ENCODE results near the gene BHLHE40. TPM values are rescaled to one million over a fixed set of nuclear protein-coding genes. Genes with fewer than 3 reads are reported as not detected.

The BHLHE40 gene
- total and polyA plus RNA-seq, 2 of the 8 experiments (the other 6 are each of a cell fraction or from before 2014, with no cell fraction given), result 1.5 to 2.2 TPM

- Histone ChIP-seq H3K4ac (replicated peaks; ENCODE audit: insufficient read length, low read depth, low read length) (no peak overlapping the region), H4K8ac (ENCODE audit: extremely low read depth, insufficient read depth, low read length) (no peak overlapping the region), H3K14ac (ENCODE audit: insufficient read length) (no peak overlapping the region), H3K79me1 (ENCODE audit: low read depth, low read length) (no peaks in the 10 kb centered on the region), H2BK20ac (ENCODE audit: low read length) (no peak overlapping the region), H2BK5ac (ENCODE audit: low read depth, low read length) (no peak overlapping the region), H2AFZ (ENCODE audit: low read length) (no peak overlapping the region), H4K5ac (ENCODE audit: insufficient read length, low read depth, low read length) (no peak overlapping the region), H2BK15ac (ENCODE audit: low read length) (no peak overlapping the region), H3K79me2 (ENCODE audit: control insufficient read depth in 1 of 2, insufficient read depth in 2 of 2, low read length in 2 of 2) (no peaks in the 10 kb centered on the region), H3K23ac (ENCODE audit: insufficient read length) (no peak overlapping the region), H3K56ac (replicated peaks; ENCODE audit: insufficient read length, low read depth, low read length) (no peak overlapping the region), H3K18ac (ENCODE audit: extremely low read depth, low read length) (no peak overlapping the region), H4K20me1 (replicated peaks in 1 of 2; ENCODE audit: control insufficient read depth in 1 of 2, insufficient read depth in 2 of 2, low read length in 2 of 2) (no peaks in the 10 kb centered on the region), H3K9me3 (ENCODE audit: insufficient read depth in 2 of 2, low read depth in 1 of 2, low read length in 1 of 2) (no peaks in the 10 kb centered on the region), H3K4me3 (ENCODE audit: extremely low read depth in 1 of 4, insufficient read depth in 2 of 4, low read depth in 3 of 4, low read length in 4 of 4) (no peak overlapping the region), H2AK5ac (ENCODE audit: low read depth, low read length) (no peak overlapping the region), H3K23me2 (ENCODE audit: low read depth, low read length) (no peaks in the 10 kb centered on the region), H3K9ac (replicated peaks in 1 of 4; ENCODE audit: extremely low read depth in 1 of 4, low read depth in 3 of 4, low read length in 3 of 4) (no peak overlapping the region), H2BK12ac (ENCODE audit: low read depth, low read length) (no peak overlapping the region; the same call in 1 of the 2 replicates), H3K36me3 (ENCODE audit: control insufficient read depth in 2 of 4, insufficient read depth in 4 of 4, low read length in 3 of 4) (no peaks in the 10 kb centered on the region), H3K27ac (ENCODE audit: low read depth, low read length) (no peak overlapping the region), H2BK120ac (replicated peaks; ENCODE audit: low read depth, low read length) (no peak overlapping the region), H4K91ac (replicated peaks; ENCODE audit: insufficient read length, low read length) (no peak overlapping the region), H3K27me3 (replicated peaks in 1 of 4; ENCODE audit: control insufficient read depth in 3 of 4, extremely low read depth in 1 of 4, insufficient read depth in 3 of 4, low read length in 3 of 4) (no peaks in the 10 kb centered on the region), H3K4me1 (replicated peaks in 1 of 4; ENCODE audit: control insufficient read depth in 3 of 4, insufficient read depth in 4 of 4, low read length in 3 of 4) (no peaks in the 10 kb centered on the region), H3K4me2 (ENCODE audit: insufficient read depth in 1 of 2, low read depth in 2 of 2, low read length in 2 of 2) (no peak overlapping the region)
- FAIRE-seq (no peak), DNase-seq (ENCODE audit: low read depth in 1 of 2, low spot score in 2 of 2) (no peak)
- 88% methylated on average over 8 of the region's 9 CpGs; no CpG with 5 or more reads in 1 of the 2 experiments for WGBS, 2 experiments (ENCODE audit: extremely low coverage in 1 of 2, insufficient coverage in 1 of 2, insufficient read length in 1 of 2, insufficient replicate concordance in 2 of 2, low coverage in 1 of 2, low lambda C conversion rate in 2 of 2, missing lambda C conversion rate in 1 of 2)
- CTCF ChIA-PET (ENCODE audit: partially characterized antibody), result interaction anchor here (1.0 to 1.3 kb wide), 2 partner anchors 20 to 297 kb away, joined by 3 read pairs; no protein-coding TSS in a partner anchor
- POLR2A ChIA-PET (ENCODE audit: partially characterized antibody), result interaction anchor here (0.6 kb wide), 1 partner anchor 97 kb away, joined by 3 read pairs; no protein-coding TSS in a partner anchor
- no peak for TF ChIP-seq GABPA (IDR thresholded peaks at IDR 0.05; ENCODE audit: borderline replicate concordance, insufficient read depth, low read length)
- TF ChIP-seq CBX5 (IDR thresholded peaks at IDR 0.05; ENCODE audit: low read depth, low read length), result no peak
- no peak for TF ChIP-seq E2F6 (IDR thresholded peaks at IDR 0.05)
- TF ChIP-seq CREB1 (IDR thresholded peaks at IDR 0.05), result no peak
Measured at GRCh38 chr3:5006755-5007202, 27.5 kb downstream of the BHLHE40 start.
